NCI-H2196 treated with DMSO at 0.1 percent for 48 hours (cell line): Measurements from ENCODE around the gene GRM2.
"Not testable (repeated sequence)": the region's sequence is repeated elsewhere in the genome, so short reads cannot be mapped to it uniquely, and the experiment has no call there.

Experiments used
- DNase-seq: peaks from one replicate; lab custom pipeline; 2025; ENCODE audit not compliant: unreplicated experiment; lab: John Stamatoyannopoulos, UW

Gene GRM2

DNA sequence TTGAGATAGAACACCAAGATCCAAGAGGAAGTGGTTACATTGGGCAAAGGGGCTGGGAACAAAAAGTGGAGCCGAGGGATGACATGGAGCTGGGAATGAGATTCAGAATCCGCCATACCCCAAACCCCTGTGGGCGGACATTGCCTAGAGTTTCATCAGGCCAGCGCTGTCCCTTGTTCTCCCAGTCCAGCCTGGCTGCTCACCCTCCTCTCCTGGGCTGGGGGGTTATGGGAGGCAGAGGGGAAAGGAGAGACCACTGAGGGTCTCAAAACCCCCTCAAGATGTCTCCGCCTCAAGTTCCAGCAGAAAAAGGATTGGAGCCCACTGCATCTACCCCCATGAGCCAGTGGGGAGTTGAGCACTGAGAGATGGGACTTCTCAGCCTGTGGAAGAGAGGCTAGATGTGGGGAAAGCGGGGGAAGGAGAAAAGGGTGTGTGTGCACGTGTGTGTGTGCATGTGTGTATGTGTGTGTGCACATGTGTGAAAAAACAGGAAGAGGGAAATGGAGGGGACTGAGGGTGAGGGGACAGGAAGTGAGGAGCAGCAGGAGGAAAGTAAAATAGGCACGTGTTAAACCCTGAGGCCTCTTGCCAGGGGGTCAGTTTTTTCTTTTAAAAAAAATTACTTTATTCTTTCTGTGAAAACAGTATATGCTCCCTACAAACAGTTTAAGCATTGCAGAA lies 14.3 kb downstream of the GRM2 start:
- DNase-seq = no peak

DNA sequence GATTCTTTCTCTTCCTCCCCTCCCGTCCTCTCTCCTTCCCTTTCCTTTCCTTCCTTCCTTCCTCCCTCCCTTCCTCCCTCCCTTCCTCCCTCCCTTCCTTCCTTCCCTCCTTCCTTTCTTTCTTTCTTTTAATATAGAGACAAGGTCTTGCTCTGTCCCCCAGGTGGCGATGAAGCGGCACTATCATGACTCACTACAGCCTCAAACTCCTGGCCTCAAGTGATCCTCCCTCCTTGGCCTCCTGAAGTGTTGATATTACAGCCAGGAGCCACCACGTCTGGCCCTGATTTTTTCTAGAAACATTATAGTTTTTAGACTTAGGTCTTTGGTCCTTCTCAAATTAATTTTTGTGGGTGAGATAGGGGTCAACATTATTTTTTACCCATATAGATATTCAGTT lies 15.5 kb downstream of the GRM2 start:
- DNase-seq = no peak

DNA sequence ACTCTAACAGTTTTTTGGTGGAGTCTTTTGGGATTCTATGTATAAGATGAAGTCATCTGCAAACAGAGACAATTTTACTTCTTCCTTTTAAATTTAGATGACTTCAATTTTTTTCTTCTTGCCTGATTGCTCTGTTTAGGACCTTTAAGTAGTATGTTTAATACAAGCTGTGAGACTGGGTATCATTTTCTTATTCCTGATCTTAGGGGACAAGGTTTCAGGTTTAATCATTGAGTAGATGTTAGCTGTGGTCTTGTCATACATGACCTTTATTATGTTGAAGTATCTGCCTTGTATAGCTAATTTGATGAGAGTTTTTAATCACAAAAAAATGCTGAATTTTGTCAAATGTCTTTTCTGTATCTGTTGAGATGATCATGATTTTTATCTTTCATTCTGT lies 20.6 kb downstream of the GRM2 start:
- DNase-seq = no peak

DNA sequence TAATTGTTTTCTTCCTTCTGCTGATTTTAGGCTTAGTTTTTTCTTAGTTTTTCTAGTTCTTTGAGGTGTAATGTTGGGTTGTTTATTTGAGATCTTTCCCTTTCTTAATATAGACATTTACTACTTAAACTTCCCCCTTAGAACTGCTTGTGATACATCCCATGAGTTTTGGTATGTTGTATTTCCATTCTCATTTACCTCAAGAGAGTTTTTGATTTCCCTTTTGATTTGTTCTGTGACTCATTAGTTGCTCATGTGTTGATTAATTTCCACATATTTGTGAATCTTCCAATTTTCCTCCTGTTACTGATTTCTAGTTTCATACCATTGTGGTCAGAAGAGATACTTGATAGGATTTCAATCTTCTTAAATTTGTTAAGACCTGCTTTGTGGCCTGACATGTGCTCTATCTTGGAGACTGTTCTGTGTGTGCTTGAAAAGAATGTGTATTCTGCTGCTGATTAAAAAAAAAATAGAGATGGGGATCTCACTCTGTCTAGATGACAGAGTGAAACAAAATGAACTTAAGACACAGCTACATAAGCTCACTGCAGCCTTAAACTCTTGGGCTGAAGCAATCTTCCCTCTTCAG lies 22.3 kb downstream of the GRM2 start:
- DNase-seq = no peak

DNA sequence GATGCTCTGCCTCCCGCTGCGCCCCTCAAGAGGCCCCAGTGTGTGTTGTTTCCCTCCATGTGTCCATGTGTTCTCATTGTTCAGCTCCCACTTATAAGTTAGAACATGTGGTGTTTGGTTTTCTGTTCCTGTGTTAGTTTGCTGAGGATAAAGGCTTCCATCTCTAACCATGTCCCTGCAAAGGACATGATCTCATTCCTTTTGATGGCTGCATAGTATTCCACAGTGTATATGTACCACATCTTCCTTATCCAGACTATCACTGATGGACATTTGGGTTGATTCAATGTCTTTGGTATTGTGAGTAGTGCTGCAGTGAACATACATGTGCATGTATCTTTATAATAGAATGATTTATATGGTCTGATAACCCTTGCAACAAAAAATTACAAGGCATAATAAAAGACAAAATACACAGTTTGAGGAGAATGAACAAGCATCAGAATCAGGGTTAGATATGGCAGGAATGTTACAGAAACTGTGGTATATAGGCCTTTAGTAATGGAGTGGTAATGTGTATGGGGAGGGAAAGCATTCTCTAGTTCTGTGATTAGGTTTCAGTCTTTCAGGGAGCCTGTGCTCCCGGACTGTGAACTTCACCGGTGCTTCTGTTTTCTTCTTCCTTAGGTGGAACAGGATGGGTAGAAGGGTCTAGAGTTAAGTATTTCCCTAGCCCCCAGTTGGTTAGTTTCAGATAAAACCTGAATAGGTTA lies 27.1 kb downstream of the GRM2 start:
- DNase-seq = no peak

DNA sequence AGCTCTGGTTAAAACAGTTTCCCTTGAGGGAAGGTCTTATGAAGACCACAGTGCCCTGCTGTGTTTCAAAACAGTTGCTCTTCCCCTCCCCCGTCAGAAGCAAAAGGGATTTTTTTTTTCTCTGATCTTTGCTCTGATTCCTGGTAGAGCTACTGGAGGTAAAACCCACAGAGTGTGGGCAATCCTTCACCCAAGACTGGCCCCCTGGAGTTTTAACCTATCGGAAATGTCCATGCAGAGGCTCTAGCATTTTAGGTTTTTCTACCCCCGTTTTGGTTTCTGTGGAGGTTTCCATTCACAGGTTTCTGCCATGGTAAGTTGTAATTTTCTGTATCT lies 27.7 kb downstream of the GRM2 start:
- DNase-seq = no peak

DNA sequence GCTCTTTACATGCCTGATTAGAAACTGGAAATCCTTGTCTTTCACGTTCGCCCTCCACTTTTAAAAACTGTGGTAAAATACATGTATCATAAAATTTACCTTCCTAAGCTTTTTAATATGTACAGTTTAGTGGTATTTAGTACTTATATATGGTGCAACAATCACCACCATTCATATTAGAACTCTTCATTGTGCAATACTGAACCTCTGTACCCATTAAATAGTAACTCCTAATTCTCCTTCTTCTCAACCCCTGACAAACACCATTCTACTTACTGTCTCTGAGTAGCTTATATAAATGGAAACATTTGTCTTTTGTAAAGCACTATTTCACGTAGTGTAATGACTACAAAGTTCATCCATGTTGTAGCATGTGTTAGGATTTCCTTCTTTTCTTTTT lies 28.2 kb downstream of the GRM2 start:
- no peak for DNase-seq

DNA sequence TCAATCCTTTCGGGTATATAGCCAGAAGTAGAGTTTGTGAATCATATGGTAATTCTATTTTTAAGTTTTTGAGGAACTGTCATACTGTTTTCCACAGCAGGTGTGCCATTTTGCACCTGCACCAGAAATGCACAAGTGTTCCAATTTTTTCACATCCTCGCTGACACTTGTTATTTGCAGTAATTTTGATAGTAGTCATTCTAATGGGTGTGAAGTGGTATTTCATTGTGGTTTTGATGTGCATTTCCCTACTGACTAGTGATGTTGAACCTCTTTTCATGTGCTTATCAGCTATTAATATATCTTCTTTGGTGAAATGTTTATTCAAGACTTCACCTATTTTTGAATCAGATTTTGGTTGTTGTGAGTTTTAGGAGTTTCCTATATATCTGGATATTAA lies 29.1 kb downstream of the GRM2 start:
- no peak for DNase-seq

DNA sequence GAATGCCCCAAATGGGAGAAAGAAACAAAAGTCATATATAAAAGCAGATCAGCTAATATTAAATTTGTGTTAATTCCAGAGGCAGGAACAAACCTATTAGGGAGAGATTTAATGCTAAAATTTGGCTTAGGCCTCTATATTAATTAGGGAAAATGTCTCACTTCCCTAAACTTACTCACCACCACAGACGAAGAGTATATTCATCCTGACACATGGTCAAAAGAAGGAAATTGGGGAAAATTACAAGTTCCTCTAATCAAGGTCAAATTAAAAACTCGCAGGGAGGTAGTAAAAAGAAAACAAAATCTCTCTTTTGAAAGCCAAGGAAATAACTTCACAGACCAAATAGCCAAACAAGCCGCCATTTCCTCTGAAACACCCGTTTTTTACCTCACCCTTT lies 32.2 kb downstream of the GRM2 start:
- DNase-seq = no peak

DNA sequence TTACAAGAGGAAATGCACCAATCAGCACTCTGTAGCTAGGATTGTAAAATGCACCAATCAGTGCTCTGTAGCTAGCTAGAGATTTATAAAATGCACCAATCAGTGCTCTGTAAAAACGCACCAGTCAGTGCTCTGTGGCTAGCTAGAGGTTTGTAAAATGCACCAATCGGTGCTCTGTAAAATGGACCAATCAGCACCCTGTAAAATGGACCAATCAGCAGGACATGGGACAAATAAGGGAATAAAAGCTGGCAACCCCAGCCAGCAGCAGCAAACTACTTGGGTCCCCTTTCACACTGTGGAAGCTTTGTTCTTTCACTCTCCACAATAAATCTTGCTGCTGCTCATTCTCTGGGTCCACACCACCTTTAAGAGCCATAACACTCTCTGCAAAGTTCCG lies 35.5 kb downstream of the GRM2 start:
- DNase-seq = not testable (repeated sequence)

DNA sequence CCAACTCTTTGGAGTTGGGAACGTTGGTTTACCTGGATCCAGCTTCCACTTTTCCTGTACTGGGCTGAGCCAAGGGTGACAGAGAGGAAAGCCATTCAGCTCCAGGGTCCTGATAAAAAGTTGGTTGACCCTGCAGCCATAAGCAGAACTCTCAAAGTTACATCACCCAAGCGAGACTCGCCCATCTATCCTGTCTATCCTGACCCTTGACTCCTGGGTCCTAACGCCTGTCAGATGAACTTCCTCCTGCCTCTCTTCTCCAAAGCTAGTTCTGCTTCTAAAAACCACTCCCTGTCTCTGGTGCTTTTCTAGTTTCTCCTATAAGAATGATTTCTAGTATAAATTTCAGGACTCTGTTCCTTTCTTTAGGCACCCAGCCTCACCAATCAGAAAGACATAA lies 36.1 kb downstream of the GRM2 start:
- DNase-seq = not testable (repeated sequence)

DNA sequence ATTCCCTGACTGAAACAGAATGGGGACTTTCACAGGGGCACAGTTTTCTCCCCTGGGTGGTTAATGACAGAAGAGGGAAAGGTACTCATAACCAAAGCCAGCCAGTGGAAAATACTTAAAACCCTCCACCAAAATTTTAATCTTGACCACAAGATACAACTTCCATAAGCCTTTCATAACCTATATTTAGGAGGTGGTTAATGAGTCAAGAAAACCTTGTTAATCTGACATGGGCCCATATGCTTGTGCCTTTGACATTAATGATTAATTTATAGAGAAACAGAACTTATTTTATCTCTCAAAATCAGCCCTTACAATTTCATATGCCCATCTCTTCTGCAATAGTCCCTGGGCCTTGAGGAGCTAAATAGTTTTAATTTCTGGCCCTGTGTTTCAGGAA lies 41.0 kb downstream of the GRM2 start:
- DNase-seq = no peak

DNA sequence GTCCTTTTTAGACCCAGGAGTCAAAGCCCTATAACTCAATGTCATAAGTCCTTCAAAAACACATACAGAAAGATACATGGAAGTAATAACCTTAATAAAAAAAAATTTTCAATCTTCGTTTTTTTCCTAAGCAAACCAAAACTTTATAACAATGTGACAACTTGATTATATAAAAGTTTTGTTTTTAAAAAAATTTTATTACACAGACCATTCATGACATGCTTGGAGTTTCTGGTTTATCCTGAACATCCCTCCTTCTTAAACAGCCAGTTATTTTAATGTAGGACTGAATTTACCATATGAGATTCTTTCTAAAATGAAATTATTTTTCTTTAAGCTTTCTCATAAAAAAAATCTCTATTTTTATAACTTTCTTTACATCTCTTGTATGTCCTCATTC lies 41.5 kb downstream of the GRM2 start:
- DNase-seq = no peak

DNA sequence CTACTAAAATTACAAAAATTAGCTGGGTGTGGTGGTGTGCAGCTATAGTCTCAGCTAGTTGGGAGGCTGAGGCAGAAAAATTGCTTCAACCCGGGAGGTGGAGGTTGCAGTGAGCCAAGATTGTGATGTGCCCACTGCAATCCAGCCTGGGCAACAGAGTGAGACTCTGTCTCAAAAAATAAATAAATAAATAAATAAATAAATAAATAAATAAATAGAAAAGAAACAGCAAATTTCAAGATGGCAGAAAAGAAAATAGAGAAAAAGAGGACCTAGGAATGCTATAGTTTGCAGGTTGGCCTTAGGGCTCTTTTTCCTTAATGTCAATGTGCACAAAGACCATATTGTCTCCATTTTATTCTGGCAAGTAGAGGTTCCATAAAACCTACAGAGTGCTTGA lies 44.0 kb downstream of the GRM2 start:
- no peak for DNase-seq

DNA sequence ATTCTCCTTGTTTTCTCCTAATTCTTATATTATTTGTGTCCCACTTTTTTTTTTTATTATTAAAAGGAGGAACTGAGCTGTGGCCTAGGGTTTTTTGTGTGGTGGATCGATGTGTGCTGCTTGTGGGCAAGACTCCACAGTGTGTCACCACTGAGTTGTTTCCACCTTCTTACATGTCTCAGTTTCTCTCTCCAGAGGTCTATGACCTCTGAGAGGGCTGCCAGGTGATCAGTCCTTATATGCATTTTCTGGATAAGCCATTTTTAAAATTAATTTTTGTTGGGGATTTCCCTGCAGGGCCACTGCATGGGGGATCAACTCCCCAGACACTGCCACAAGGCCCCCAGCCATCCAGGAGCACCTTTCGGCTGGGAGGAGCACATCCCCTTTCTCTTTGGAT lies 44.4 kb downstream of the GRM2 start:
- no peak for DNase-seq

DNA sequence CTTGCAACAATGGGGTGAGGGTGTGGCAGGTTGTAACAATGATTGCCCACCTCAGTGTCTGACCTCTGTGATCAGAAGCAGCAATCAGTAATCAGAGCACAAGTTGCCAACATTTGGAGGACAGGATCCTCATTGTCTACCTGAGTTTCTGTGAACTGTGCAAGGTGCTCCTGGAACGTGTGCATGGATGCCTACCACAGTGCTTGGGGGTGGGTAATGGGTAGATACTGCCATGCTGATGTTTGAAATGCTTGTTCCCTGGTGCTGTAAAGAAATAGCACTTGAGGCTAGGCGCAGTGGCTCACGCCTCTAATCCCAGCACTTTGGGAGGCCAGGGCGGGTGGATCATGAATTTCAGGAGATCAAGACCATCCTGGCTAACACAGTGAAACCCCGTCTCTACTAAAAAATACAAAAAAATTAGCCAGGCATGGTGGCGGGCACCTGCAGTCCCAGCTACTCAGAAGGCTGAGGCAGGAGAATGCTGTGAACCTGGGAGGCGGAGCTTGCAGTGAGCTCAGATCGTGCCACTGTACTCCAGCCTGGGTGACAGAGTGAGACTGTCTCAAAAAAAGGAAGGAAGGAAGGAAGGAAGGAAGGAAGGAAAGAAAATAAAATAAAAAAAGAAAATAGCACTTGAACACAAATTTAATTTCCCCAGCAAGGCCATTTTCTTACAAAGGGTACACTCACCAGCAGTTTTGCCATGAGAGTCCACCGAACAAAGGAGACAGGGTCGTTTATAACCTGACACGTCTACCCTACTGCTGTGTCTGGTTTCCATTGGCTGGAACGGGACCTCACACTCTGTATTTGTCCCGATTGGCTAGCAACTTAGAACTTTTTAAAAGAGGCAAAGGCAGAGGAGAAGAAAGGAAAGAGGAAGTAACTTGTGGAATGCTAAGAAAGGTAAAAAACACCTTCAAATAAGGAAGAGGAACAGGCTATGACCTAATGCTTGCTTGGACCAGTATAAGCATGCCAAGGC lies 47.2 kb downstream of the GRM2 start:
- DNase-seq = not testable (repeated sequence)

DNA sequence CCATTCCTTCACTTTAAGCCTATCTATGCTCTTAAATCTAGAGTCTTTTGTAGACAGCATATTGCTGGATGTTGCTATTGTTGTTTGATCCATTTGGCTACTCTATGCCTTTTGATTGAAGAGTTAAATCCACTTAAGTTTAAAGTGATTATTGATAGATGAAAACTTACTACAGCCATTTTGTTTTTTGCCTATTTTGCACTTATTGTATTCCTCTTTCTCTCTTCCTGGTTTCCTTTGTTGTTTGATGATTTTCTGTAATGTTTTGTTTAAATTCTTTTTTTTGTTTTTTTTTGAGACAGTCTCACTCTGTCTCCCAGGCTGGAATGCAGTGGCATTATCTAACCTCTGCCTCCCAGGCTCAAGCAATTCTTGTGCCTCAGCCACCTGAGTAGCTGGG lies 52.3 kb downstream of the GRM2 start:
- DNase-seq = no peak
